ENCODE results near the gene UAP1L1. TPM values are rescaled to one million over a fixed set of nuclear protein-coding genes. Genes with fewer than 3 reads are reported as not detected.

UAP1L1 gene
- total RNA-seq, 1 donor = 36.9 TPM

- no peaks in the 10 kb centered on the region for H4K20me1 ChIP-seq (ENCODE audit: insufficient read depth, low read length)
- no peak for TF ChIP-seq CTCF (IDR thresholded peaks at IDR 0.05; ENCODE audit: extremely low read depth, low read depth, low read length)
- no peak overlapping the region for H3K4me3 ChIP-seq (ENCODE audit: insufficient read depth, low read length)
- peaks cover 5% of the 10 kb centered on the region for H3K4me1 ChIP-seq (ENCODE audit: insufficient read depth, low read length)
- peaks cover 13% of the 10 kb centered on the region for H3K79me2 ChIP-seq (ENCODE audit: insufficient read depth, low read length)
- no peaks in the 10 kb centered on the region for H3K27me3 ChIP-seq (ENCODE audit: insufficient read depth, low read length)
- no peak overlapping the region for H3K27ac ChIP-seq (ENCODE audit: low read depth, low read length)
- DNase-seq (ENCODE audit: insufficient read length, low spot score, missing footprints) = no peak
- H3K9me3 ChIP-seq (ENCODE audit: low read depth, low read length) = no peaks in the 10 kb centered on the region
- no peaks in the 10 kb centered on the region for H3K36me3 ChIP-seq (ENCODE audit: insufficient read depth, low read length)
- no peak overlapping the region for H3K4me2 ChIP-seq (ENCODE audit: insufficient read depth, low read length)
- no peak overlapping the region for H2AFZ ChIP-seq (ENCODE audit: low read length)
Measured at GRCh38 chr9:137073992-137074399, 3.3 kb upstream of the UAP1L1 start.

GRCh38 chr9:137074657-137075274, 2.6 kb upstream of the UAP1L1 start:
- no peaks in the 10 kb centered on the region for H3K9me3 ChIP-seq (ENCODE audit: low read depth, low read length)
- no peak overlapping the region for H3K4me3 ChIP-seq (ENCODE audit: insufficient read depth, low read length)
- no peaks in the 10 kb centered on the region for H3K27me3 ChIP-seq (ENCODE audit: insufficient read depth, low read length)
- DNase-seq (ENCODE audit: insufficient read length, low spot score, missing footprints) = peak; percentile 57
- no peak overlapping the region for H2AFZ ChIP-seq (ENCODE audit: low read length)
- peaks cover 6% of the 10 kb centered on the region for H4K20me1 ChIP-seq (ENCODE audit: insufficient read depth, low read length)
- no peak overlapping the region for H3K4me2 ChIP-seq (ENCODE audit: insufficient read depth, low read length)
- H3K36me3 ChIP-seq (ENCODE audit: insufficient read depth, low read length) = peaks cover 5% of the 10 kb centered on the region
- peaks cover 21% of the 10 kb centered on the region for H3K79me2 ChIP-seq (ENCODE audit: insufficient read depth, low read length)
- H3K4me1 ChIP-seq (ENCODE audit: insufficient read depth, low read length) = peaks cover 5% of the 10 kb centered on the region
- no peak overlapping the region for H3K27ac ChIP-seq (ENCODE audit: low read depth, low read length)
- no peak for TF ChIP-seq CTCF (IDR thresholded peaks at IDR 0.05; ENCODE audit: extremely low read depth, low read depth, low read length)

GRCh38 chr9:137075275-137075775, 2.0 kb upstream of the UAP1L1 start:
- no peaks in the 10 kb centered on the region for H3K27me3 ChIP-seq (ENCODE audit: insufficient read depth, low read length)
- no peak overlapping the region for H3K4me3 ChIP-seq (ENCODE audit: insufficient read depth, low read length)
- no peak for DNase-seq (ENCODE audit: insufficient read length, low spot score, missing footprints)
- peaks cover 5% of the 10 kb centered on the region for H3K4me1 ChIP-seq (ENCODE audit: insufficient read depth, low read length)
- H2AFZ ChIP-seq (ENCODE audit: low read length) = no peak overlapping the region
- H3K27ac ChIP-seq (ENCODE audit: low read depth, low read length) = no peak overlapping the region
- peaks cover 27% of the 10 kb centered on the region for H3K79me2 ChIP-seq (ENCODE audit: insufficient read depth, low read length)
- H3K4me2 ChIP-seq (ENCODE audit: insufficient read depth, low read length) = no peak overlapping the region
- H3K9me3 ChIP-seq (ENCODE audit: low read depth, low read length) = no peaks in the 10 kb centered on the region
- no peak for TF ChIP-seq CTCF (IDR thresholded peaks at IDR 0.05; ENCODE audit: extremely low read depth, low read depth, low read length)
- peaks cover 6% of the 10 kb centered on the region for H4K20me1 ChIP-seq (ENCODE audit: insufficient read depth, low read length)
- H3K36me3 ChIP-seq (ENCODE audit: insufficient read depth, low read length) = peaks cover 7% of the 10 kb centered on the region

- Histone ChIP-seq H2AFZ (ENCODE audit: low read length) (peak overlapping the region; percentile 83), H3K27me3 (ENCODE audit: insufficient read depth, low read length) (no peaks in the 10 kb centered on the region), H3K79me2 (ENCODE audit: insufficient read depth, low read length) (peaks cover 36% of the 10 kb centered on the region), H3K4me2 (ENCODE audit: insufficient read depth, low read length) (peak overlapping the region; percentile 76), H3K27ac (ENCODE audit: low read depth, low read length) (no peak overlapping the region), H3K4me3 (ENCODE audit: insufficient read depth, low read length) (peak overlapping the region; percentile 79), H4K20me1 (ENCODE audit: insufficient read depth, low read length) (peaks cover 6% of the 10 kb centered on the region), H3K4me1 (ENCODE audit: insufficient read depth, low read length) (no peaks in the 10 kb centered on the region), H3K36me3 (ENCODE audit: insufficient read depth, low read length) (peaks cover 15% of the 10 kb centered on the region), H3K9me3 (ENCODE audit: low read depth, low read length) (no peaks in the 10 kb centered on the region)
- no peak for TF ChIP-seq CTCF (IDR thresholded peaks at IDR 0.05; ENCODE audit: extremely low read depth, low read depth, low read length)
- no peak for DNase-seq (ENCODE audit: insufficient read length, low spot score, missing footprints)
Measured at GRCh38 chr9:137076636-137077009, 694 bp upstream of the UAP1L1 start.

All from osteoblast (primary cell).